GM19240 (cell line): ENCODE data around the gene ADARB2.
"Not testable (repeated sequence)": the region's sequence is repeated elsewhere in the genome, so short reads cannot be mapped to it uniquely, and the experiment has no call there.

Source experiments
- DNase-seq: peaks from one replicate; pipeline ENCODE4 v3.0.0; 2011; ENCODE audit warnings: low spot score; ENCODE audit not compliant: insufficient read length

Gene ADARB2

DNA sequence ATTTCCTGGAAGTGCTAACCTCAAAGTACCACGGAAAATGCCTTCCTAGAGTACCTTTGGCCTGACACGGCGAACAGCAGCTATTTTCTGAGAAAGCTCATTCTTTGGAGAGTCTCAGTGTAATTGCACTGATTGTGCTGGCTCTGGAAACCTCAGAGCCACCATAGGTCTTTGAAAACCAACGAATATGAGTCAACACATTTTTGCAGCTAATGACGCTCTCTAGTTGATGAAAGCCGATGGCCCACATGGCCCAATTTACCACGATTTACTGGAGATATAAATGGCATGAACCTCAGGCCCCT, 187.1 kb downstream of the ADARB2 start:
- DNase-seq, result no peak

DNA sequence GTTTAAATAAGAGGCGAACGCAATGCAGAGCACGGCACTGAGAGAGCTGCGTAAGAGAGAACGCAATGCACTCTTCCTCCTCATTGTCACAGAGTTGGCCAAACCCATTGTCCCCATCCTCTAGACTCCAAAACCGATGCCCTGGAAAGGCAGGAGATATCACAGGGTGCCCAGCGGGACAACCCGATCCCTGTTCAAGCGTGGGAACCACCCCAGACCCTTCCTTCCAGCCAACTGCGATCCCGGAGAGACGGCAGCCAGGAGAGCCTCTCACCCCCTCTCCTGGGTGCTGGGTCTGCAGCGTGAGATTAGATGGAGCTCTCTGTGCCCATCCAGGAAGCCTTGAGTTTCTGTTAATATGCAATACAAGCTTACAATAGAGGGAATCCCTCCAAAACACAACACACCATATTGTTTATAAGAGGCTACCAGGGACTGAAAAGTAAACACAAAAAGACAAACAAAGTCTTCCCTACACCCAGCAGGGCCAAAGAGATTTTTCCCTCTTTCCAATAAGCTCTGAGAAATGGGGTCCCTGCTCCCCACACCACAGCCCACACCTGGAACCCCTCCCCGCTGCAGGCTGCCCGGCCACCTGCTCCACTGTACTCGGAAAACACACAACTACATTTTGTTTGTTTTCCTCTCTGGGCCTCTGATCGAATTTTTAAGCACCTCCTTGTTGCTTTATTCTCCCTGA, 187.6 kb downstream of the ADARB2 start:
- no peak for DNase-seq

DNA sequence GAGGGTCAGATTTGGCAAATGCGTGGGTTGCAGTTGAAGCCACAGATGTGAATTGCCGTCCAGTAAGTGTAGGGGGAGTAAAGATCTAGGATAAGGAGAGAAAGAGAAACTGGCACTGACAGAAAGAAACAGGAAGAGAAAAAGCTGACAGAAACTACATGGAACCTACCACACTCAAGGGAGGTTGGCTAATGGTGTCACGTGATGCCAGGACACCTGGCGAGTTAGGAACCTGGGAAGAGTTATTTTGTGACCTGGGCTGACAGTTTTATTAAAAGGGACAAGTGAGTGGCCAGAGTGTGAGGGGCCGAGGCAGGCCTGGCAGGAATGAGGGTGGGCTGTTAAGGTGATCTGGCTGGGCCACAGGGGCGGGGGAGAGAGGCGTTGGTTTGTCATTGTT, 188.7 kb downstream of the ADARB2 start:
- DNase-seq, result no peak

GRCh38 chr10:1548146-1548545, 189.2 kb downstream of the ADARB2 start:
- no peak for DNase-seq

- no peak for DNase-seq
Observed at GRCh38 chr10:1546431-1547110, 190.8 kb downstream of the ADARB2 start.

GRCh38 chr10:1545524-1545923, 191.8 kb downstream of the ADARB2 start:
- DNase-seq, result no peak

DNA sequence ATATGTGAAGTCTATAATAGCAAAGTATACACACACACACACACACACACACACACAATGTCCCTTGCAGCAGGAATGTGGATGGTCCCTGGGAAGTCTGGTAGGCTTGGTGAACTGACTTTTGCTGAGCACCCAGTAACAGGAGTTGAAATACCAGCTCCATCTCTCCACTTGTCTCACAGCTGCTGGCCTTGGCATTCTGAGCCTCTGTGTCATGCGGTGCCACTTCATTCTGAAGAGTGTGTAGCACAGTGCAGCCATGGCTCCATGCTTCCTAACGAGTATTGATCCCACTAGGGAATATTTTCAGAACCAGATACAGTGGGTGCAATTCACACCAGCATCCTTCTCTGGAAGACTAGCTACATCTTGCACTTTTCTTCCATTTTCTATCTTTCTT, 192.4 kb downstream of the ADARB2 start:
- no peak for DNase-seq

- DNase-seq, result no peak
Observed at GRCh38 chr10:1544209-1544673, 193.1 kb downstream of the ADARB2 start.

- DNase-seq, result no peak
Observed at GRCh38 chr10:1543596-1543995, 193.7 kb downstream of the ADARB2 start.

GRCh38 chr10:1542941-1543340, 194.4 kb downstream of the ADARB2 start:
- DNase-seq, result no peak

DNA sequence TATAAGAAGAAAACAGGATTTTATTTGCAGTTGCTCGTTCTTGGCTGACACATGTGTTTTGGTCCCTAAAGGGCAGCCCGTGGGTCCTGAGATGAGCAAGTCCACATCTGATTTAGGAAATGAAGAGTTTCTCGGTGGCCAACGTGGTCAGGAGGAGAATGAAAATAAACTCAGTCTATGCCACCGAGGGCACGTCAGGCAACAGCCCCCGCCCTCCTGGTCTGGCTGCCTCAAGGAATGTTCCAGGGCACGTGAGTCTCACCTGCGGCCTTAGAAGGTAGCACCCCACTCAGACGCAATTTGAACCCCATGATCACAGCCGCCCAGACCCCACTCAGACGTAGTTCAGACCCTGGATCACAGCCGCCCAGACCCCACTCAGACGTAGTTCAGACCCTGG, 197.2 kb downstream of the ADARB2 start:
- no peak for DNase-seq

DNA sequence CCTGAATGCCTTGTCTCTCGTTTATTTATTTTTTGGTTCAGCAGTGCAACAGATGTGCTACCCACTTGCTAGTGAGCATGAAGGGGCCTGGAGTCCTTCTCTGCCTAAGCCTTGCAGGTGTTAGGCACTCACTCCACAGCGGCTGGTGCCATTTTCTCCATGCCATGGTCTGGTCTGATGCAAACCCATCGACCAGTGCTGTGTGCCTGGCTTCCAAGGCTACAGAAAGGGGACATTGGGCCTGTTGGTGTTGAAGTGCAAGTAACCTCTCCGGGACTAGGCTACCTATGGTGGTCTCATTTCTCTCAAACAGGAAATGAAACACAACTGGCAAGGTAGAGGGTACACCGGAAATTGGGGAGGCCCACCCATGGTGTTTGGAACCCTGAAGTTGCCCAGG, 198.1 kb downstream of the ADARB2 start:
- DNase-seq, result no peak

GRCh38 chr10:1538531-1539061, 198.7 kb downstream of the ADARB2 start:
- DNase-seq, result no peak

DNA sequence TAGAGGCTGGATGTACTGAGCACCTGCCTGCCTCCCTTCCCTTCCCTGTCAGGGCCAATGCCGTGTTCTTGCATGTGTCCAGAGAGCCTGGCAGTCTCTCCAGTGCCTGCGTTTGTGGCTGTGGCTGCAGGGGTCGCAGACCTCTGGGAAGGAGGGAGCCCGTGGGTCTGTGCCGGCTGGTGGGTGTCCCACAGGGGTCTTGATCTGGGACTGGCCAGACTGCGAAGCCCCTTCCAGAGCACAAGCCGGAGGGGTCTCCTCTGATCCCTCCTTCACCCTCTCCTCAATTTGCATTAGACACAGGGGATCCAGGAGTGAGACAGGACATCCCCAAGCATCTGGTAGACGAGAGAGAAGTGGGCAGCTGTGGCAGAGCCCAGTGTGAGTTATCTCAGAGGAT, 199.2 kb downstream of the ADARB2 start:
- DNase-seq, result no peak

GRCh38 chr10:1537449-1537848, 199.9 kb downstream of the ADARB2 start:
- DNase-seq, result not testable (repeated sequence)

DNA sequence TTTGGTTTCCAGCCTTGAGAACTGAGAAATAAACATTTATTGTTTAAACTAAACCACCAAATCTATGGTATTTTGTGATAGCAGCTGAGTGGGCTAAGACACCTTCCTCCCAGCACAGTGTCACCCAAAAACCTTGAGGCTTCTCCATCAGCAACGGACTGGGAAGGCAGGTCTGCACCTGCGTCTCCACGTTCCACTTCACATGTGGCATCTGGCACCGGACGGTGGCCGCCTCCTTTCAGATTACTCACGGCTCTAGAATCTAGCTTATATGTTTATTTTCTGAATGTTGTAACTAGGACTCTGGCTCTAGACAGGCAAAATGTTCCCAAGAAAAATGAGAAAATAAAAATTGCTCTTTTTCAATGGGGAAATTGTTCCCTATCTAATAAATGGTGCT, 201.0 kb downstream of the ADARB2 start:
- DNase-seq, result no peak

DNA sequence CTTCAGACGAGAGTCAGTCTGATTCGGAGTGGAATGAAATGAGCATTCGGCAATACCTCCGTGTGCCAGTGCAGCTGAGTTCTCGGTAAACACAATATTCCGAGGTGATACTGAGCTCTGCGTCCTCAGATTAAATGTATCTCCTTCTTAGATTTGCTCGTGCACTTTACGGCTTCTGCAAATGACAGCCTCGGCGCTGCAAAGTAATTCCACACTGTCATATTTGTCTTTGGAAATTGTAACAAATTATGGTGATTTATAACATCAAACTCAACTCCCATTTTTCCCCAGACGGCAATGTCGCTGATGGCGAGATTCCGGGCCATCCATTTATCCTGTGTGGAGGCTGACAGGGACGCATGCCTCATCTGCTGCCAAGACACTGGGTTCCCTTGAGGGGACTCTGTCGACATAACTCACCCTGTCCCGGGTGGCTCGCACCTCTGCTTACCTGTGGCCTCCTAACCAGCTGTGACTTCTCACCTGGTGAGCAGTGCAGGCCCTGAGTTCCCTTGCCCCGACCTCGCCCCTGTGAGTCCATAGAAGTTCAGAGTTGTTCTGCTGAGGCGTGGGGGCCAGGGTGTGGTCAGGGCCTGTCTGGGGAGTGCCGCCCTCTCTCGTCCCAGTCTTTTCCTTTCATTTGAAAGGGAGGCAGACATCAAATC, 201.9 kb downstream of the ADARB2 start:
- no peak for DNase-seq

DNA sequence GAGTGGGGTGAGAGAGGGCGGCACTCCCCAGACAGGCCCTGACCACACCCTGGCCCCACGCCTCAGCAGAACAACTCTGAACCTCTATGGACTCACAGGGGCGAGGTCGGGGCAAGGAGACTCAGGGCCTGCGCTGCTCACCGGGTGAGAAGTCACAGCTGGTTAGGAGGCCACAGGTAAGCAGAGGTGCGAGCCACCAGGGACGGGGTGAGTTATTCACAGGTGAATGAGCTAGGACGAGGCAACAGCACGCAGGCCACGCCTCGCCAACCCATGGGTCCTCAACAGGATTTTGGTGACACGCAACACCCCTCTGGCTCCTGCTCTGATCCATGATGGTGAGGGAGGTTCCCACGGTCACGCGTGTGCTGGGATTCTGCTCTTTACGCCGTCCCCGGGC, 202.5 kb downstream of the ADARB2 start:
- DNase-seq, result no peak

DNA sequence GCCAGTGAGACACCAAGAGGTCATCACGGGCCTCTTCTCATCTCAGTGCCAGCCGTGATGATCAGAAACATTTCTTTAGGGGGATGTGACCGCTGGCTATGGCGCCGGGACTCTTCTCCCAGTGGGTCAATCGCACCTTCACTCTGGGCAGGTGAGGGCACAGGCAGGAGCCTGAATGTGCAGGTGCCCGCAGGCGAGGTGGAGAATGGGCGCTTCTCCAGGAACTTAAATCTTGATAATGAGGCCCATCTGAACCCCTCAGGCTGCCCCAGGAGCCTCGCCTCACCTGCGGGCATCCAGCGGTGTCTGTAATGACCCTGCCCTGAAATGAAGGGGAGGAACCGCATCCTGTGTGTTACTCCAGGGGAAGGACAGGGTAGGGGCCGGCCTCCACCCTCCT, 204.7 kb downstream of the ADARB2 start:
- no peak for DNase-seq

DNA sequence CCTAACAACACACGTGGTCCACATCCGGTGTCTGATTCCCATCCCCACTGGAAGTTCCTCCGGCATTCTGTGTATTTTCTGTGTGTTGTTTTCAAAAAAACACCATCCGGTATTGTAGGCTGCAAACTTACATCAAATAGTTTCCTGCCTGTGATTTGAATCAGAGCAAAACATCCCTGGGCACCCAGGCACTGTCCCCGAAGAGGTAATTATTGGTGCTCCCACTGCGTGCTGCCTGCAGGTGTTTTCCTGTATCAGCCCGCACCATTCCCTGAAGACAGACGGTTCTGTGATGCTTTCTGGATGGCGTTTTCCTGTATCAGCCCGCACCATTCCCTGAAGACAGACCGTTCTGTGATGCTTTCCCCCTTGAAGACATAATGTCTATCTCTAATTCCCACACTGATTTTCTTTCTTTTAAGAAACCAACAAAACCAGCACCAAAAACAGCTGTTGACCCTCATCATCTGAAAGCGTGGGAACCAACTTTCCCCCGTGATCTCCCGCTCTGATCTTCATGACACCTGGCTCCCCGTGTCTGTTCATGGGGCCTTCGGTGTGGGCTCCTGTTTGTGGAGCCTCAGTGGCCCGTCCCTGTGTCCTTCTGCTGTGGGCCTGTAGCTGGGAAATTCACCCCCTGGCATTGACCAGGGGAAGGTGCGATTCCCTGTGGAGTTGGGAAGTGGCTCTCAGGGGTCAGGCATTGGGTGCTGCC, 205.3 kb downstream of the ADARB2 start:
- DNase-seq, result no peak

DNA sequence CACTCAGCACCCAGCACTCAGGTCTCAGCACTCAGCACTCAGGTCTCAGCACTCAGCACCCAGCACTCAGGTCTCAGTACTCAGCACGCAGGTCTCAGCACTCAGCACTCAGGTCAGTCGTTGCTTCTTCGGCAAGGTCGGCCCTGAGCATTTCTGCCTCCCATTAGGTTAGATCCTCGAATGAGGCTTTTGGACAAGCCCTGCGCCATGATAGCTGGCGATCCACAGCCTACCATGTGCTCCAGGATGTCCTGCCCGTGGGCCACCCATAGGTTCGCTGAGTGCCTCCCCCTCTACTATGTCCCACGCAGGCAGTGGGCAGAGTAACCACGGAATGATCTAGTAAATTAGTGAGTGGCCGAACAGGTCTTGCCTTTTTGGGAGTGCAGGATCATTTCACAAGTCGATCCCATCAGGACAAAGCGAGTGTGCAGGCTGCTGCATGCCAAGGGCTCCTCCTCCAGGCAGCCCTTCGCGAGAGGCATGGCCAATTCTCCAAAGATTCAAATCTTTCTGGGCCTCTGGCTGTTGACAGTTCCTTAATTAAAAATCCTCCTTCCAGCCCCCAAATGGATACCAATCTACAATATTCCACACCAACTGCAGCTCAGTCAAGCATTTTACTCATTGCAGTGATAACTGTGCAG, 206.3 kb downstream of the ADARB2 start:
- DNase-seq, result no peak
